Measurements from ENCODE around the gene SLC2A9.

The SLC2A9 gene

GRCh38 chr4:9931146-9931545, 90.2 kb downstream of the SLC2A9 start:
- TF ChIP-seq CTCF (IDR thresholded peaks at IDR 0.05; ENCODE audit: insufficient read depth, missing control alignments): no peak
- FAIRE-seq (no peak), DNase-seq (ENCODE audit: insufficient read length, low spot score) (no peak)

- FAIRE-seq: no peak
- DNase-seq (ENCODE audit: insufficient read length, low spot score): no peak
- TF ChIP-seq CTCF (IDR thresholded peaks at IDR 0.05; ENCODE audit: insufficient read depth, missing control alignments): no peak
Measured at GRCh38 chr4:9929111-9929510, 92.2 kb downstream of the SLC2A9 start.

- TF ChIP-seq CTCF (IDR thresholded peaks at IDR 0.05; ENCODE audit: insufficient read depth, missing control alignments): no peak
- DNase-seq (ENCODE audit: insufficient read length, low spot score) (no peak), FAIRE-seq (no peak)
Measured at GRCh38 chr4:9927341-9928007, 93.8 kb downstream of the SLC2A9 start.

- DNase-seq (ENCODE audit: insufficient read length, low spot score): no peak
- TF ChIP-seq CTCF (IDR thresholded peaks at IDR 0.05; ENCODE audit: insufficient read depth, missing control alignments): no peak
- no peak for FAIRE-seq
Measured at GRCh38 chr4:9926586-9926985, 94.7 kb downstream of the SLC2A9 start.

- no peak for TF ChIP-seq CTCF (IDR thresholded peaks at IDR 0.05; ENCODE audit: insufficient read depth, missing control alignments)
- DNase-seq (ENCODE audit: insufficient read length, low spot score): no peak
- FAIRE-seq: no peak
Measured at GRCh38 chr4:9925750-9926439, 95.4 kb downstream of the SLC2A9 start.

- no peak for FAIRE-seq
- no peak for DNase-seq (ENCODE audit: insufficient read length, low spot score)
- TF ChIP-seq CTCF (IDR thresholded peaks at IDR 0.05; ENCODE audit: insufficient read depth, missing control alignments): no peak
Measured at GRCh38 chr4:9924750-9925149, 96.5 kb downstream of the SLC2A9 start.

GRCh38 chr4:9923195-9923812, 98.0 kb downstream of the SLC2A9 start:
- DNase-seq (ENCODE audit: insufficient read length, low spot score) (no peak), FAIRE-seq (no peak)
- no peak for TF ChIP-seq CTCF (IDR thresholded peaks at IDR 0.05; ENCODE audit: insufficient read depth, missing control alignments)
